PC-9 (cell line): ENCODE data around the gene CDK9. TPM values are rescaled to one million over a fixed set of nuclear protein-coding genes. Genes with fewer than 3 reads are reported as not detected.

Experiments used
- BruUV-seq: library from RNA; stranded (reverse); fragments of 400-500 nt; replicated peaks from 2 replicates; lab custom pipeline; 2021; lab: Mats Ljungman, UMichigan
- CTCF ChIA-PET: fragments of 300-600 bp; sonication (Branson Sonifier 250); formaldehyde crosslinking; loops from one replicate; lab custom pipeline; 2022; ENCODE audit warnings: antibody characterized with exemption; lab: Charles Lee
- POLR2A ChIA-PET: fragments of 300-600 bp; sonication (Branson Sonifier 250); formaldehyde crosslinking; loops from one replicate; lab custom pipeline; 2022; ENCODE audit warnings: antibody characterized with exemption; ENCODE audit not compliant: unreplicated experiment; lab: Charles Lee
- DNase-seq, 2 experiments: peaks; one replicate each; pipeline versions ENCODE4 v3.0.0 to v3.0.0-alpha.2; 2015 to 2022; ENCODE audit warnings: mixed read lengths in 1 of 2
- H2AFZ ChIP-seq: fragments of 200-600 bp; sonication (generic); 2 replicates; pipeline ENCODE4 v1.8.1; 2017; ENCODE audit warnings: antibody characterized with exemption
- H3F3A ChIP-seq: fragments of 200-600 bp; sonication (generic); 2 replicates; pipeline ENCODE4 v1.8.1; 2017; ENCODE audit warnings: antibody characterized with exemption, mild to moderate bottlenecking, low read depth; ENCODE audit not compliant: insufficient read depth
- H3K27ac ChIP-seq: fragments of 200-600 bp; sonication (generic); 2 replicates; pipeline ENCODE4 v1.6.1; 2016; ENCODE audit warnings: mixed run types
- H3K27me3 ChIP-seq: fragments of 200-600 bp; sonication (generic); 2 replicates; pipeline ENCODE4 v1.6.1; 2016; ENCODE audit warnings: low read depth, mixed run types; ENCODE audit not compliant: insufficient read depth
- H3K36me3 ChIP-seq: fragments of 200-600 bp; sonication (generic); 2 replicates; pipeline ENCODE4 v1.6.1; 2016; ENCODE audit warnings: low read depth, mixed run types
- H3K4me1 ChIP-seq: fragments of 200-600 bp; sonication (generic); replicated peaks from 2 replicates; pipeline ENCODE4 v1.6.1; 2016; ENCODE audit warnings: mixed run types; ENCODE audit not compliant: insufficient read depth
- H3K4me2 ChIP-seq: fragments of 200-600 bp; sonication (generic); 2 replicates; pipeline ENCODE4 v1.6.1; 2017; ENCODE audit warnings: mixed run types
- H3K4me3 ChIP-seq: fragments of 200-600 bp; sonication (generic); 2 replicates; pipeline ENCODE4 v1.6.1; 2016; ENCODE audit warnings: mixed run types
- H3K79me2 ChIP-seq: fragments of 200-600 bp; sonication (generic); 2 replicates; pipeline ENCODE4 v1.6.1; 2017; ENCODE audit warnings: low read depth, mixed run types
- H3K9me2 ChIP-seq: fragments of 200-600 bp; sonication (generic); 2 replicates; pipeline ENCODE4 v1.8.1; 2017; ENCODE audit warnings: mild to moderate bottlenecking; ENCODE audit not compliant: insufficient read depth
- H3K9me3 ChIP-seq: fragments of 200-600 bp; sonication (generic); 2 replicates; pipeline ENCODE4 v1.8.1; 2016; ENCODE audit warnings: low read depth; ENCODE audit not compliant: insufficient read depth
- H4K20me1 ChIP-seq: fragments of 200-600 bp; sonication (generic); 2 replicates; pipeline ENCODE4 v1.8.1; 2017; ENCODE audit not compliant: insufficient read depth
- EZH2 ChIP-seq: fragments of 200-600 bp; sonication (generic); IDR thresholded peaks from 2 replicates; pipeline ENCODE4 v1.8.0; 2017; ENCODE audit warnings: antibody characterized with exemption, low read depth
- intact Hi-C: fragments of 100-400 bp; cut with micrococcal nuclease; formaldehyde crosslinking; loops from one replicate; pipeline ENCODE4 v1.10.0; 2022; ENCODE audit not compliant: unreplicated experiment
- total RNA-seq: library from RNA; stranded (reverse); gene quantifications from 2 replicates; pipeline ENCODE4 v1.2.3, GENCODE V29; 2021
- TF ChIP-seq, protein P1 (sequence below): fragments of 200-600 bp; sonication (generic); conservative IDR thresholded peaks from 2 replicates; pipeline ENCODE4 v1.6.1; 2017; ENCODE audit warnings: mixed run types, antibody characterized with exemption, mild to moderate bottlenecking, moderate library complexity

CDK9 gene
- total RNA-seq, 1 experiment from 2014 or later, result 93.8 TPM

DNA sequence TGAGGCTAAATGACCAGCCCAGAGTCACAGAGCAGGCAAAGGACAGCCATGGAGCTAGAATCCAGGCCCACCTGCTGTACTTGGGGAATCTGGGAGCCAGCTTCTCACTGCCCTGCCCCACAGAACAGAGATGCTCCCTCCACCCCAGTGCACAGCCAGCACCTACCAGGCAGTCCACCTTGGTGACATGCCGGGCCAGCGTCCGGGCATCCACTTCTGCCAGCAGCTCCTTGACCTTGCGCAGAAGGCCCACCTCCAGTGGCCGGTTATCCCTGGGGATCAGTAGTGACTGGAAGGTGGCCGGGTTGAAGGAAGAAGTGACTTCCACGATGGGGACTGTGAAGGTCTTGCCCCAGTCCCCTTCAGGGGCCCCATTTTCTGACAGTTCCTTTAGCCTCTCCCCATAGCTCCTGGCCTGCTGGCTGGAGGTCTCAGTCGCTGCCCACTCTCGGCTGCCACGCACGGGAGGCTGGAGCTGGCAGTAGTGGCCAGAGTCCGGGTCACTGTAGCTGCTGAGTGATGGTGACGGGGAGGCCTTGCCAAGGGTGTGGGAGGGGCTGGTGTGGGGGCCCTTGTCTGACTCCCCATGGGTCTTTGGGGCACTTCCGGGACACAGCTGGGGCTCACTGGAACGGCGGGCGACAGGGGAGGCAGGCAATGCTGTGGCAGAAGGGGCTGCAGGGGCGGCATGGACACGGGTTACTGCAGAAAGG lies 41.3 kb upstream of the CDK9 start:
- peaks cover 32% of the 10 kb centered on the region; the same call in 1 of the 2 replicates for H3K27me3 ChIP-seq
- H2AFZ ChIP-seq, result no peak overlapping the region
- H3K79me2 ChIP-seq, result no peaks in the 10 kb centered on the region
- H3F3A ChIP-seq, result peaks cover 35% of the 10 kb centered on the region
- H3K4me1 ChIP-seq, result peaks cover 24% of the 10 kb centered on the region
- ChIA-PET CTCF (no interaction called here), POLR2A (no interaction called here)
- no peaks in the 10 kb centered on the region for H3K36me3 ChIP-seq
- DNase-seq, result no peak
- H3K9me2 ChIP-seq, result no peaks in the 10 kb centered on the region
- intact Hi-C loops, result loop anchor here (5.0 kb wide), 2 partner anchors 58 to 293 kb away; partner anchors contain the start of gene FPGS
- H4K20me1 ChIP-seq, result no peaks in the 10 kb centered on the region
- H3K9me3 ChIP-seq, result no peaks in the 10 kb centered on the region
- no peak overlapping the region for H3K4me2 ChIP-seq
- no peak overlapping the region for H3K4me3 ChIP-seq
- TF ChIP-seq EZH2, result no peak
- TF ChIP-seq, protein P1, sequence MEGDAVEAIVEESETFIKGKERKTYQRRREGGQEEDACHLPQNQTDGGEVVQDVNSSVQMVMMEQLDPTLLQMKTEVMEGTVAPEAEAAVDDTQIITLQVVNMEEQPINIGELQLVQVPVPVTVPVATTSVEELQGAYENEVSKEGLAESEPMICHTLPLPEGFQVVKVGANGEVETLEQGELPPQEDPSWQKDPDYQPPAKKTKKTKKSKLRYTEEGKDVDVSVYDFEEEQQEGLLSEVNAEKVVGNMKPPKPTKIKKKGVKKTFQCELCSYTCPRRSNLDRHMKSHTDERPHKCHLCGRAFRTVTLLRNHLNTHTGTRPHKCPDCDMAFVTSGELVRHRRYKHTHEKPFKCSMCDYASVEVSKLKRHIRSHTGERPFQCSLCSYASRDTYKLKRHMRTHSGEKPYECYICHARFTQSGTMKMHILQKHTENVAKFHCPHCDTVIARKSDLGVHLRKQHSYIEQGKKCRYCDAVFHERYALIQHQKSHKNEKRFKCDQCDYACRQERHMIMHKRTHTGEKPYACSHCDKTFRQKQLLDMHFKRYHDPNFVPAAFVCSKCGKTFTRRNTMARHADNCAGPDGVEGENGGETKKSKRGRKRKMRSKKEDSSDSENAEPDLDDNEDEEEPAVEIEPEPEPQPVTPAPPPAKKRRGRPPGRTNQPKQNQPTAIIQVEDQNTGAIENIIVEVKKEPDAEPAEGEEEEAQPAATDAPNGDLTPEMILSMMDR, result no peak
- BruUV-seq, result no TSS peak
- H3K27ac ChIP-seq, result no peak overlapping the region

DNA sequence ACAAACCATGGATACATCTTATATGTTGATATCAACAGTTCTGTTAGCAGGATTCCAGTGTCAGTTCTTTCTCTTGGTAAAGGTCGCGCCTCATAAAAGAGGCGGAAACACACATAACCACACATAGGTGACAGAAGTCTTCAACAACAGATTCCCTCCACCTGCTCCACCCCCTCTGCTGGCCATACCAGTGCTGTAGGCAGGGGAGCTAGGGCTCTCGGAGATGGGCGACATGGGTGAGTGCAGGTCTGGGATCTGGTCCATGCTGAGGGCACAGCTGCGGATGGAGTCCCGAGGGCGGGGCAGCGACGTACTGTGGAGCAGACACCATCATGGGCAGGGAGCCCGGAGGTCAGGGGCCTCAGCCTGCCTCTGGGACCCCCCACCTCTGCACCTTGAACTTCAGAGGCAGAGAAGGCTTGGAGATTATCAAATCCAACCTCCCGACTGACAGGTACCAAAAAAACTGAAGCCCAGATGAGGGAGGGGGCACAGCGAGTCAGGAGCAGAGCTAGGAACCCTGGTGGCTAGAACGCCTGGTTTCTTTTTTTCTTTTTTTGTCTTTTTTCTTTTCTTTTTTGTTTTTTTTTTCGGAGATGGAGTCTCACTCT lies 38.8 kb upstream of the CDK9 start:
- Histone ChIP-seq H3K9me2 (no peaks in the 10 kb centered on the region), H3K4me2 (no peak overlapping the region), H3K27ac (no peak overlapping the region), H3K27me3 (peaks cover 42% of the 10 kb centered on the region; the same call in 1 of the 2 replicates), H4K20me1 (no peaks in the 10 kb centered on the region), H3F3A (peaks cover 15% of the 10 kb centered on the region; the same call in 1 of the 2 replicates), H3K79me2 (no peaks in the 10 kb centered on the region), H3K36me3 (no peaks in the 10 kb centered on the region), H2AFZ (no peak overlapping the region), H3K4me1 (peaks cover 9% of the 10 kb centered on the region; the same call in 1 of the 2 replicates), H3K4me3 (no peak overlapping the region), H3K9me3 (no peaks in the 10 kb centered on the region)
- DNase-seq, result no peak
- intact Hi-C loops, result no loop called here
- no TSS peak for BruUV-seq
- POLR2A ChIA-PET, result no interaction called here
- CTCF ChIA-PET, result no interaction called here
- TF ChIP-seq, protein P1, result no peak
- TF ChIP-seq EZH2, result no peak

DNA sequence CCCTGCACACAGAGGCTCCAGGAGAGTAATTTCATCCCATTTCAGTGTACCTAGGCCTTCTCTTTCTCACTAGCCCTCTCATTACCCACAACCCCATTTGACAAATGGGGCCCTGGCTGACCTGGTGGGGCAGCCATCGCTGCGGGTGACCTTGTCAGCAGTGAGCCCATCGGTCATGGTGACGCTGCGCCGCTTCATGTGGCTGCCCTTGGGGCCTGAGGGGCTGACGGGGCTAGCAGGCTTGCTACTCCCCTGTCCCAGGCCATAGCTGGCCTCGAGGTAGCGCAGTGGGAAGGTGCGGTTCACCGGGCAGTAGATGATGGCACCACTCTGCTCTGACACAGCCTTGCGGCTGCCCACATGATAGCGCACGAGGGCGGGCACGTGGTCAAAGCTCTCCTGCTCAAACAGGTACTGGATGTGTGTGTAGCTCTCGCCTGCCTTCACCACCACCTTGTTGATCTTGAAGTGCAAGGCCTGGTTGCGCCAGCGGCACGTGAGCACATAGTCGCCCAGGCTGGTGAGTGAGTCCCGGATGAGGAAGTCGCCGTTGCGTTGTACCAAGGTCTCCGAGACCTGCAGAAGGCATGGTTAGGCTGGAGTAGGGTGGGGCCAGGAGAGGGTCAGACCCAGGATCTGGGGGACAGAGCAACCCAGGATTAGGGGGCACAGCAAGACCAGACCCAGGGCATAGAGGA lies 36.6 kb upstream of the CDK9 start:
- Histone ChIP-seq H3K9me3 (no peaks in the 10 kb centered on the region), H3K27ac (no peak overlapping the region), H4K20me1 (no peaks in the 10 kb centered on the region), H3K27me3 (peaks cover 63% of the 10 kb centered on the region), H3K9me2 (no peaks in the 10 kb centered on the region), H3K4me2 (no peak overlapping the region), H3F3A (peaks cover 6% of the 10 kb centered on the region; the same call in 1 of the 2 replicates), H3K4me1 (no peaks in the 10 kb centered on the region), H2AFZ (no peak overlapping the region), H3K4me3 (no peak overlapping the region), H3K79me2 (no peaks in the 10 kb centered on the region), H3K36me3 (no peaks in the 10 kb centered on the region)
- CTCF ChIA-PET, result no interaction called here
- no peak for DNase-seq
- BruUV-seq, result no TSS peak
- TF ChIP-seq EZH2, result no peak
- TF ChIP-seq, protein P1, result no peak
- intact Hi-C loops, result no loop called here
- POLR2A ChIA-PET, result no interaction called here
